SK-N-SH treated with all-trans-retinoic acid at 6 μM for 48 hours (cell line): ENCODE results near the gene CBLB.

Source experiments
- ARNTL ChIP-seq: fragments of 450-650 bp; formaldehyde crosslinking; IDR thresholded peaks from 2 replicates; pipeline ENCODE4 v1.5.0; 2020; ENCODE audit warnings: low read depth, mild to moderate bottlenecking, moderate library complexity, borderline replicate concordance
- CREB5 ChIP-seq: fragments of 250-450 bp; sonication (Bioruptor Pico); IDR thresholded peaks from 2 replicates; pipeline ENCODE4 v1.5.1; 2020; ENCODE audit warnings: low read depth, mild to moderate bottlenecking, moderate library complexity
- CSRNP3 ChIP-seq: fragments of 250-450 bp; sonication (Bioruptor Pico); IDR thresholded peaks from 2 replicates; pipeline ENCODE4 v1.5.1; 2021; ENCODE audit warnings: mild to moderate bottlenecking, moderate library complexity
- ISL1 ChIP-seq: fragments of 250-450 bp; sonication (Bioruptor Pico); IDR thresholded peaks from 2 replicates; pipeline ENCODE4 v2.1.2; 2022; ENCODE audit warnings: mild to moderate bottlenecking, moderate library complexity
- PATZ1 ChIP-seq: fragments of 250-450 bp; sonication (Bioruptor Pico); IDR thresholded peaks from 2 replicates; pipeline ENCODE4 v1.8.0; 2020; ENCODE audit warnings: mild to moderate bottlenecking, moderate library complexity, borderline replicate concordance
- TOX ChIP-seq: fragments of 250-450 bp; sonication (Bioruptor Pico); IDR thresholded peaks from 2 replicates; pipeline ENCODE4 v1.8.0; 2021; ENCODE audit warnings: mild to moderate bottlenecking, moderate library complexity, borderline replicate concordance
- TSHZ2 ChIP-seq: fragments of 250-450 bp; sonication (Bioruptor Pico); IDR thresholded peaks from 2 replicates; pipeline ENCODE4 v1.5.0; 2020; ENCODE audit warnings: mild to moderate bottlenecking, moderate library complexity
- ZNF565 ChIP-seq: fragments of 450-650 bp; formaldehyde crosslinking; conservative IDR thresholded peaks from 2 replicates; pipeline ENCODE4 v1.5.0; 2020; ENCODE audit warnings: low read depth, mild to moderate bottlenecking, moderate library complexity

- TF ChIP-seq PATZ1 (CRISPR knock-in tag) (no peak), TSHZ2 (no peak), CSRNP3 (no peak), CREB5 (CRISPR knock-in tag) (no peak), ISL1 (CRISPR knock-in tag) (no peak), TOX (CRISPR knock-in tag) (no peak), ARNTL (CRISPR knock-in tag) (no peak), ZNF565 (CRISPR knock-in tag) (no peak)
These were observed 48.0 kb upstream of the CBLB start for GRCh38 chr3:105916767-105917166.
